ENCODE results near the gene RAPGEF5.

The RAPGEF5 gene

GRCh38 chr7:22166928-22167327 is 190.0 kb downstream of the RAPGEF5 start:
- H3K4me3 ChIP-seq (ENCODE audit: low read length), result no peak overlapping the region
- TF ChIP-seq ZNF274 (IDR thresholded peaks at IDR 0.05; ENCODE audit: low read depth, low read length), result no peak

DNA sequence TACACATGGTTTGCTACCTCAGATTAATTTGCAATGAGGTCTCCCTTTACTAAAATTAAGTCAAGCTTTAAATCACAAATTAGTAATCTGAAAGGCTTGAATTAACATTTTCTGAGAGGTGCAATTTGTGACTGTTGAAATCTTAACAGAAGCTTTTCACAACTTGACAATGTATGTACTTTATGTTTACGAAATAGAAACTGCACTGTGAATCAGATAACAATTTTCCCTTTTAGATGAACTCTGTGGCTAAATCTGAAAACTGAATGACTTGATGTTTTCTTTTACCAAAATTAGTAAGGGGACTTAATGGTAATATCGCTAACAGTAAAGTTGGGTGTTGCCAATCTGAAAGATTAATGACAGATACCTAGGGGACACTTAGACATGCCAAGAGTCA is 197.6 kb downstream of the RAPGEF5 start:
- TF ChIP-seq ZNF274 (IDR thresholded peaks at IDR 0.05; ENCODE audit: low read depth, low read length), result no peak
- H3K4me3 ChIP-seq (ENCODE audit: low read length), result no peak overlapping the region

- H3K4me3 ChIP-seq (ENCODE audit: low read length), result no peak overlapping the region
- no peak for TF ChIP-seq ZNF274 (IDR thresholded peaks at IDR 0.05; ENCODE audit: low read depth, low read length)
Measured at GRCh38 chr7:22157552-22157951, 199.4 kb downstream of the RAPGEF5 start.

- H3K4me3 ChIP-seq (ENCODE audit: low read length), result no peak overlapping the region
- no peak for TF ChIP-seq ZNF274 (IDR thresholded peaks at IDR 0.05; ENCODE audit: low read depth, low read length)
Measured at GRCh38 chr7:22156205-22156604, 200.7 kb downstream of the RAPGEF5 start.

DNA sequence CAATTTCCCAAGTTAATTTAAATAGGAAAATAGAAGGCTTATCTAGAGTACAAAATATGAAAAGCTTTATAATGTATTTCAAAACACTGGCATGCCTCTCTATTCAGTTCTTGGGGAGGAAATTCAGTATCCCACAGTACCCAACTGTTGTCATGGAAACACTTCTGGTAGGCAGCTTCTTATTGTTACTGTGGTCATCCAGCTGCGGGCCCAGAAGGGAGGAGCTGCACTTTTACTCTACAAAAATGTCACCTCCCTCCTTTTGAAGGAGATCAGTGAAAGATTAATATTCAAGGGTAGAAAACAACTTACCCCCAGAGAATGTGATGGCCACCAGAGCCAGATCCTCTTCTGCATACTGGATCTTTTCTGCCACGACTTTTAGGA is 202.8 kb downstream of the RAPGEF5 start:
- TF ChIP-seq ZNF274 (IDR thresholded peaks at IDR 0.05; ENCODE audit: low read depth, low read length), result no peak
- no peak overlapping the region for H3K4me3 ChIP-seq (ENCODE audit: low read length)

- no peak overlapping the region for H3K4me3 ChIP-seq (ENCODE audit: low read length)
- TF ChIP-seq ZNF274 (IDR thresholded peaks at IDR 0.05; ENCODE audit: low read depth, low read length), result no peak
Measured at GRCh38 chr7:22153432-22154142, 203.4 kb downstream of the RAPGEF5 start.

DNA sequence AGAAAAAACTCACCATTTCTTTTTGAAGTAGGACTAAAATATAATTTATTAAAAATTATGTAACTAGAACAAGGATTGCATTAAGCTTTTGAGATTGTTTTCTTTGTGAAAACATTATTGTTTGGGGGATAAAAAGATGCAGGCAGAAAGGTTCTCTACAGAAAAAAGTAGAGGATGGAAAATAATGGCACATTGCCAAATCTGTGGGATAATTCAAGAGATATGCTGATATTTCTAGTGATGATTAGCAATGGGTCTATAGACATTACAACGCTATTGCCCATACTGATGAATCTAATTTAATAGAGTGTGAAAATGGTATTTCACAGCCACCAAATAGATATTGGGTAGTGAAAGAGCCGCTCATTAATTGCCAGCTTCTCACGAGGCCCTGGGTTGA is 204.3 kb downstream of the RAPGEF5 start:
- no peak overlapping the region for H3K4me3 ChIP-seq (ENCODE audit: low read length)
- no peak for TF ChIP-seq ZNF274 (IDR thresholded peaks at IDR 0.05; ENCODE audit: low read depth, low read length)

GRCh38 chr7:22151901-22152300 is 205.1 kb downstream of the RAPGEF5 start:
- TF ChIP-seq ZNF274 (IDR thresholded peaks at IDR 0.05; ENCODE audit: low read depth, low read length), result no peak
- H3K4me3 ChIP-seq (ENCODE audit: low read length), result no peak overlapping the region

DNA sequence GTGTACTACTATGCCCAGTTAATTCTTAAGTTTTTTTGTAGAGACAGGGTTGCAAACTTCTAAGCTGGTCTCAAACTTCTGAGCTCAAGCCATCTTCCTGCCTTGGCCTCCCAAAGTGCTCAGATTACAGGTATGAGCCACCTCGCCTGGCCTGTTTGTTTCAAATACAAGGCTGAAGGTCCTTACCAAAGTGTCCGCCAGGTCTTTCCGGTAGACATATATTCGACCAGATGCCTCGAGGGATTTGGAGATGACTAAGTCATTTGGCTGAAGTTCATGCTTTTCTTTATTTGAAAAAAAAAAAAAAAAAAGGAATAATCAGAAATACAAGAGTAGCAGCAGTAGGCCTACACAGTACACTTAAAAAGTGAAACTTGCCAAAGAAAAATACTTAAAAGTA is 206.7 kb downstream of the RAPGEF5 start:
- no peak overlapping the region for H3K4me3 ChIP-seq (ENCODE audit: low read length)
- TF ChIP-seq ZNF274 (IDR thresholded peaks at IDR 0.05; ENCODE audit: low read depth, low read length), result no peak

GRCh38 chr7:22147868-22148267 is 209.1 kb downstream of the RAPGEF5 start:
- H3K4me3 ChIP-seq (ENCODE audit: low read length), result no peak overlapping the region
- no peak for TF ChIP-seq ZNF274 (IDR thresholded peaks at IDR 0.05; ENCODE audit: low read depth, low read length)

DNA sequence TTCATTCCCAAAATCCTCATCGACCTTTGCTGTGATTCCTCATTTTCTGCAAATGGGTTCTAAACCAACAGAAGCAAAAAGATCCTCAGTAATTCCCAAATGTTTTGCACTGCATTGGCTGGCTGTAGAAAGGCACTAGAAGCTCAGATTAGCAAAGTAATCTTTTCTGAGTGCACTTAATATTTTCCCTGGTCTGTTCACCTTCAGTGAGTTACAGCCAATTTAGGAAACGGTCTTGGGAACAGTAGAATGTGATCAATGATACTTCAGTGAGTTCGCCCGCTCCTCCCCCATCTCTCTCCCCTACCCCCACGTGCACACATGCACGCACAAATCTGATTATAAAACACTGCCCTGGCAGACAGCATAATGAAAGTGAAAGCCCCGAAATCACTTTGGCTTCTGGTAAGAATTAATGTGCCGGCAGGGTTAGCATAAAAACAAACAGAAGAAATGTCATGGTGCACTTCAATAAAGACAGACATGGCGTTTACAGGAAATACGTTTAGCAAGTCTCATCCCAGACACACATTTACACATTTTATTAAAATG is 209.9 kb downstream of the RAPGEF5 start:
- no peak overlapping the region for H3K4me3 ChIP-seq (ENCODE audit: low read length)
- TF ChIP-seq ZNF274 (IDR thresholded peaks at IDR 0.05; ENCODE audit: low read depth, low read length), result no peak

DNA sequence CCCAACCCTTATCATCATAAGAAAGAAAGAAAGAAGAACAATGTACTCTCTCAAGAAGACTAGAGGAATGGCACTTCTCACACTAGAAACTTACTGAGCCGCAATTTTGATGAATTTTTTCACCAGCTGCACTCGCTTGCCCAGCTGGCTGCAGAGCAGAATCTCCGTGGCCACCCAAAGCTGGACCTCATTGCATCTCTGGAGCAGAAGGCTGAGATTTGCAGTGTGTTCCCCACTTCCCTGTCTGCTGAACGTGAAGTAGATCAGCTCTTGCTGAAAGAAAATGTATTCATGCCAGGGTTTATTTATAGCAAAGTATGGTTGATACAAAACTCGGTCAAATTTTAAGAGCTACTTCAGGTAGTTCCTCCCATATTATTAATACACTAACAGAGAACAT is 212.0 kb downstream of the RAPGEF5 start:
- no peak for TF ChIP-seq ZNF274 (IDR thresholded peaks at IDR 0.05; ENCODE audit: low read depth, low read length)
- no peak overlapping the region for H3K4me3 ChIP-seq (ENCODE audit: low read length)

- TF ChIP-seq ZNF274 (IDR thresholded peaks at IDR 0.05; ENCODE audit: low read depth, low read length), result no peak
- no peak overlapping the region for H3K4me3 ChIP-seq (ENCODE audit: low read length)
Measured at GRCh38 chr7:22143491-22143890, 213.5 kb downstream of the RAPGEF5 start.

DNA sequence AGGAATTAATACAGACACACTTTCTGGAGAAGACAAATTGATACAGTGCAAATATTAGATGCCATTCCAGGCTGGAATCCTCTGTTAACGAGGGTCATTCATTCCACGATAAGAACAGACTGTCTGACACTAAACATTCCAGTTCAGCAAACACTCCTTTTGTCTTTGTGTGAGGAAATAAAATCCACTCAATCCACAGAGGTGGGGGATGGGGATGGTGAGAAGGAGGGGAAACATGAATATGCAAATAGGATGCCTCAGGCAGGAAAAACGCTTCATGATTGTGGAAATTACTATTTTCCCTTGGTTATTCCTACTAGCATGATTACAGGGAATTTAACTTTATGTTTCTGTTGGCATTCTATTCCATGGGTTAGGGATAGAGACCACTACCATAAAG is 214.4 kb downstream of the RAPGEF5 start:
- no peak overlapping the region for H3K4me3 ChIP-seq (ENCODE audit: low read length)
- no peak for TF ChIP-seq ZNF274 (IDR thresholded peaks at IDR 0.05; ENCODE audit: low read depth, low read length)

DNA sequence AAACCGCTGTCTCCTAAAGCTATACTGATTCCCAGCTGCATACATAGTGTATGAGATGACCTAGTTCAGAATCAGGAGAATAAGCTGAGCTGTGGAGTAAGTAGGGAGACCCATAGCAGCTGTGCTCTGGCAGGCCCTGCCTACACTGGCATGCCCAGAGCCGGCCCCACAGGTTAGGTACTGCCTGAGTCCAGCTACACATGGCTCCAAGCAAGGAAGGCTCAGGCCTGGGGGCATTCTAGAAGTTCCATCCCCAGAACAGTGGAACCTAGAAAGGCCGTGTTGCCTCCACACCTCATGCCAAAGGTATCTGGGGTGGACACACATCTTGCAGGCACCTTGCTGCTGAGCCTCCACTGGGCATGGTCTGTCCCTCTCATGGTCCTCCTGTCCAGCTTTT is 215.6 kb downstream of the RAPGEF5 start:
- TF ChIP-seq ZNF274 (IDR thresholded peaks at IDR 0.05; ENCODE audit: low read depth, low read length), result no peak
- H3K4me3 ChIP-seq (ENCODE audit: low read length), result no peak overlapping the region

DNA sequence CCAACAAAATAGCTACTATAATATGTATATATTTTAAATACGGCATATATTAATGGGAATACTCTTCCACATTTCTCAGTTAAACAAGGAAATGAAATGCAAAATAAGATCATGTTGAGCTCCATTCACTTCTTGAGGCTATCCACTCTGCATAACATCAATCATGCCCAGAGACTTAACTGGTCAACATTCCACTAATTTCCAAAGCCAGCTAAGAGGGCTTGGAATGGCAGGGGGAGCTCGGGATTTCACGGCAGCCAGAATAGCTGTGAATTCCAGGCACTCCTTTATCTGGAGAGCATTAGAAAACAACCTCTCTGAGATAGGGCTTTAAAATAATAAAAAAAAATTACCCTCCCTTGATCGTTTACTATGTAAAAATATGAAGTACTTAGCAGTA is 216.4 kb downstream of the RAPGEF5 start:
- TF ChIP-seq ZNF274 (IDR thresholded peaks at IDR 0.05; ENCODE audit: low read depth, low read length), result no peak

More for the DNA sequence above, 216.4 kb downstream of the RAPGEF5 start:
- H3K4me3 ChIP-seq (ENCODE audit: low read length), result no peak overlapping the region

All from GM08714 (cell line).